Activated CD4-positive, CD25-positive, alpha-beta regulatory T cell treated with anti-CD3 and anti-CD28 coated beads, Interleukin-2, amount 50 U/mL, for 24 hours (primary cell): ENCODE results near the gene SLC2A1.

Source experiments
- ATAC-seq, 2 donors: fragments of 150-1000 bp; cut with Tn5 transposase; one replicate each; pipeline ENCODE4 v1.10.0; 2021; ENCODE audit warnings: mild to moderate bottlenecking in 1 of 2, moderate library complexity in 1 of 2

Gene SLC2A1

GRCh38 chr1:42940851-42941639 lies 17.6 kb downstream of the SLC2A1 start:
- ATAC-seq, result no peak

GRCh38 chr1:42938645-42939615 lies 19.7 kb downstream of the SLC2A1 start:
- no peak for ATAC-seq

DNA sequence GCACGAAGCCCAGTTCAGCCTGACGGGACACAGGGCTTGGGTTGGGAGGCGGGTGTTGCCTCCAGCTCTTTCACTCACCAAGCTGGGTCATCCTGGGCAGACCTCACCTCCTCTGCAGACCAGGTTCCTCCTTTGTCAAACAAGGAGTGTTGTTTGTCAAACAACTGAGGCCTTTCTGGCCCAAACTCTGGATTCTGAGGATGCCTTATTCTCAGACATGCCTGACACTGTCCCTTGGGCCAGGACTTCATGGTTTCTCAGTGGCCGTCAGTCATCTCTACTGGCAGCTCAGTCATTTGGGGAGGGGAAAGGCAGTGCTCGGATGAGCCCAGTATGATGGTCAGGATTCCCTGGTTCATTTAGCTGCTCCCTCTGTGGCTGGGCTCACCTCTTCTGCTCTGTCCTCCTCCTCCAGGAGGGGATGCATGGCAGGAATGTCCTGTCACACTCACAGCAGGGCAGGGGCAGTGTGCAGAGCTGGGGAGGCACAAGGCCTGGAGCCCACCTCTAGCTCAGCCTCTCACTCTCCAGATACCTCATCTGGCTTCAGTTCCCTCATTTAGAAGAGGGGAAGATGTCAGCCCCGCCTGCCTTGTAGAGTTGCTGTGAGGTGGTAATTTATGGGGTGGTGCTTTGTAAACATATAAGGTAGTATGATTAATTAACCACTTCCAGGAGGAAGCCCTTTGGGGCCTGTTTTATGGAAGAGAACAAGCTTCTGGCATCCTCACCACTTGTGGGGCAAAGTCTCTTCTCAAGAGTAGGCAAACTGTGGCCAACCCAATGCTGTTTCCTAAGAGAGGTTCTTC lies 20.6 kb downstream of the SLC2A1 start:
- no peak for ATAC-seq

- peak; percentile 70 to 71 for ATAC-seq
Observed at GRCh38 chr1:42937141-42937696, 21.4 kb downstream of the SLC2A1 start.

- peak; percentile 58 to 61 for ATAC-seq
Observed at GRCh38 chr1:42936309-42937078, 22.2 kb downstream of the SLC2A1 start.

DNA sequence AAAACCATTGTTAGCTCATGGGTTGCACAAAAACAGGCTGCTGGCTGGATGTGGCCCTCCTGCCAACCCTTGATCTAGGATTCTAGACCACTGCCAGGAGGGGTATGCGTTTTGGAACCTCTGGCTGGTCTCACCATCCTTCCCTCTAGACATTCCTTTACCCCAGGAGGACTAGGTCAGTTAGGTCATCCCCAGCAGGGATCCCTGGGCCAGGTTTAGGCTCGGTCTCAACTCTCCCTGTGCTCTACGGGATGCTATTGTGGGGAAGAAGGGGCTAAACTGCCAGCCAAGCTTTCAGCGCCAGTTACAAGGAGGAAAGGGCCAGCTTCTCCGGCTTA lies 22.7 kb downstream of the SLC2A1 start:
- no peak for ATAC-seq

GRCh38 chr1:42935313-42935895 lies 23.3 kb downstream of the SLC2A1 start:
- ATAC-seq, result no peak

GRCh38 chr1:42934541-42935312 lies 23.9 kb downstream of the SLC2A1 start:
- ATAC-seq, result no peak

- ATAC-seq, result no peak
Observed at GRCh38 chr1:42933610-42934491, 24.8 kb downstream of the SLC2A1 start.

GRCh38 chr1:42933060-42933586 lies 25.5 kb downstream of the SLC2A1 start:
- ATAC-seq, result no peak

GRCh38 chr1:42932442-42932941 lies 26.2 kb downstream of the SLC2A1 start:
- ATAC-seq, result no peak

DNA sequence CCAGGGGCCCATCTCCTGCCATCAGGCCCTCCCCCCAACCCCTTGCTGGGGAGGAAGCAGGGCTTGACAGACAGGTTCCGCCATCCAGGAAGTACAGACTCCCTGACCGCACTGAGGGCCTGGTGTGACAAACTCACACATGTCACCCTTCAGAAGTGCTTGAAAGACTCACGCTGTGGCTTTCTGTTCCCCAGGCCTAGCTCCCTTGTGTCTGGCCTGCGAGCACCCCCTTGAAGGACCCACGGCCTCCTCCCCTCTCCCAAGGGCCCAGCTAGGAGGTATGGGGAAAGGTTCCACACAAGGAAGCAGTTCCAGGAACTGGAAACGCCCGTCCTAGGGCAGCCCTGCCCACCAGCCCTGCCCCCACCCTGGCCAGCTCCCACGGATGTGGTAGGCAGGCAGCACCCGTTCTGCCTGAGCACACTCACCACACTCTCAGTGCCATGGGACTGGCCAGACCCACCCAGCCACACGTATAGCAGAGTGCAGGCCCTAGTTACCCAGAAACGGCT lies 26.7 kb downstream of the SLC2A1 start:
- peak; percentile 87 to 88 for ATAC-seq

GRCh38 chr1:42931108-42931539 lies 27.5 kb downstream of the SLC2A1 start:
- ATAC-seq, result peak; percentile 23 to 25

DNA sequence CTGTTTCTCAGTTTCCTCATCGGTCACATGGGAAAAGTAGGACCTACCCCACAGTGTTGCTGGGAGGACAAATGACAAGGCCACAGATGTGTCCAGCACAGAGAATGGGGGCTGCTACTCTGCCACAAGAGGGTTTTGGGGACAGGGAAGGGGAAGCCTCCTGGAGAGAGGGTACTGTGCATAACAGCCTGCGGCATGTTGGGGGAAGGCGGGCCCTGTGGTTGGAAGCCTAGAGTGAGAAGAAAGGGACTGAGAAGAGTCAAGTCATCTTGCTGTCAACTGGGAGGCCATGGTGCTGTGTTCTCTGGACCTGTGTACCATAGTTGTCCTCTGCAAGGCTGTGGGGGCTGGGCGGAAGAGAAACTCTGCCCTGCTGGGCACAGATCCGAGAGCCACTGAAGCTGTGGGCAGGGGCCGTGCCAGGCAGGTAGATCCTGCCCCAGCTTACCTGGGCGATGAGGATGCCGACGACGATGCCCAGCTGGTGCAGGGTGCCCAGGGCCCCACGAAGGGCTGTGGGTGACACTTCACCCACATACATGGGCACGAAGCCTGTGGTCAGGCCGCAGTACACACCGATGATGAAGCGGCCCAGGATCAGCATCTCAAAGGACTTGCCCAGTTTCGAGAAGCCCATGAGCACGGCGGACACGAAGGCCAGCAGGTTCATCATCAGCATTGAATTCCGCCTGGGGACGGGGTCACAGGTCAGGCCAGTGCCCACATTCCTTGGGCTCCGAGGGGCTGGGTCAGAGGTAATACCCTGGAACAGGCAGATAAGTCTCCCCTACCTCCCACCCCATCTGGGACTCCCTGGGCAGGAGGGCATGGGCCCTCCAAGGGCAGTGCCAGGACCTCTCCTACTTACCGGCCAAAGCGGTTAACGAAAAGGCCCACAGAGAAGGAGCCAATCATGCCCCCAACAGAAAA lies 28.2 kb downstream of the SLC2A1 start:
- ATAC-seq, result no peak

GRCh38 chr1:42929434-42930177 lies 29.1 kb downstream of the SLC2A1 start:
- no peak for ATAC-seq

- no peak for ATAC-seq
Observed at GRCh38 chr1:42928859-42929258, 29.8 kb downstream of the SLC2A1 start.
